GM12878 (cell line): ENCODE data around the gene ABCD3. TPM values are rescaled to one million over a fixed set of nuclear protein-coding genes. Genes with fewer than 3 reads are reported as not detected.

Source experiments
- ATAC-seq: fragments of 200-7000 bp; cut with Tn5 transposase; 3 replicates; pipeline ENCODE4 v1.9.1; 2020; ENCODE audit warnings: mild to moderate bottlenecking, moderate library complexity
- BruUV-seq: library from RNA; stranded (reverse); fragments of 400-500 nt; replicated peaks from 2 replicates; lab custom pipeline; 2021; lab: Mats Ljungman, UMichigan
- CTCF ChIA-PET: fragments of 300-600 bp; sonication (Branson Sonifier 250); formaldehyde crosslinking; extraction: SDS; loops from one replicate; lab custom pipeline; 2021; ENCODE audit warnings: inconsistent platforms; lab: Yijun Ruan, JAX
- POLR2A ChIA-PET: fragments of 350-600 bp; formaldehyde crosslinking; extraction: SDS; loops from one replicate; lab custom pipeline; 2021; ENCODE audit warnings: inconsistent platforms; lab: Charles Lee
- RAD21 ChIA-PET: fragments of 300-600 bp; sonication (Branson Sonifier 250); formaldehyde crosslinking; loops from one replicate; lab custom pipeline; 2023; ENCODE audit warnings: antibody characterized with exemption; ENCODE audit not compliant: unreplicated experiment; lab: Charles Lee
- SMC1A ChIA-PET: fragments of 300-600 bp; sonication (Branson Sonifier 250); formaldehyde crosslinking; loops from one replicate; lab custom pipeline; 2023; ENCODE audit not compliant: unreplicated experiment, uncharacterized antibody; lab: Charles Lee
- DNase-seq: peaks from one replicate; pipeline ENCODE4 v3.0.0-alpha.2; 2011; ENCODE audit warnings: low read depth, low spot score
- FAIRE-seq: peaks from 3 replicates; lab custom pipeline; 2011; peaks lifted over from hg19 to GRCh38; lab: Jason Lieb, UNC
- H2AFZ ChIP-seq: 2 replicates; pipeline ENCODE4 v1.6.0; 2011; ENCODE audit warnings: low read depth, low read length, control low read depth; ENCODE audit not compliant: control insufficient read depth
- H3K27ac ChIP-seq: 2 replicates; pipeline ENCODE4 v1.5.1; 2011; ENCODE audit warnings: control low read depth; ENCODE audit not compliant: control insufficient read depth, insufficient read depth
- H3K27me3 ChIP-seq, 2 experiments: replicated peaks in 1 of 2; 2 replicates each; pipeline versions ENCODE4 v1.6.0 to v1.6.1; 2011; ENCODE audit warnings: low read length in 1 of 2; ENCODE audit not compliant: control insufficient read depth in 2 of 2, insufficient read depth in 2 of 2
- H3K36me3 ChIP-seq, 2 experiments: 2 replicates each; pipeline ENCODE4 v1.5.1; 2011; ENCODE audit warnings: low read length in 1 of 2; ENCODE audit not compliant: control insufficient read depth in 2 of 2, insufficient read depth in 2 of 2
- H3K4me1 ChIP-seq: 2 replicates; pipeline ENCODE4 v1.6.1; 2011; ENCODE audit warnings: mild to moderate bottlenecking, low read length, moderate library complexity, mixed read lengths; ENCODE audit not compliant: control insufficient read depth, insufficient read depth
- H3K4me2 ChIP-seq: 2 replicates; pipeline ENCODE4 v1.6.0; 2011; ENCODE audit warnings: control low read depth; ENCODE audit not compliant: control insufficient read depth, insufficient read depth
- H3K4me3 ChIP-seq: fragments of 200-600 bp; sonication (generic); 2 replicates; pipeline ENCODE4 v1.5.1; 2016
- H3K79me2 ChIP-seq: 2 replicates; pipeline ENCODE4 v1.6.0; 2011; ENCODE audit warnings: low read length; ENCODE audit not compliant: control insufficient read depth, insufficient read depth
- H3K9ac ChIP-seq: 2 replicates; pipeline ENCODE4 v1.8.0; 2011; ENCODE audit warnings: low read length, control low read depth, mixed read lengths; ENCODE audit not compliant: control insufficient read depth, insufficient read depth
- H3K9me3 ChIP-seq: replicated peaks from 3 replicates; pipeline ENCODE4 v1.5.1; 2011; ENCODE audit warnings: mild to moderate bottlenecking, low read length; ENCODE audit not compliant: control insufficient read depth, insufficient read depth
- H4K20me1 ChIP-seq: 2 replicates; pipeline ENCODE4 v1.6.0; 2011; ENCODE audit not compliant: control insufficient read depth, insufficient read depth
- CEBPZ ChIP-seq: fragments of 150-350 bp; IDR thresholded peaks from 2 replicates; pipeline ENCODE4 v1.6.1; 2016; ENCODE audit warnings: low read depth, low read length
- ELK1 ChIP-seq: IDR thresholded peaks from 2 replicates; pipeline ENCODE4 v1.6.1; 2012; ENCODE audit warnings: low read depth, low read length, improper control_type of control experiment
- JUNB ChIP-seq: IDR thresholded peaks from 2 replicates; pipeline ENCODE4 v1.6.1; 2016; ENCODE audit warnings: antibody characterized with exemption, mild to moderate bottlenecking
- MYC ChIP-seq: IDR thresholded peaks from 2 replicates; pipeline ENCODE4 v1.6.1; 2011; ENCODE audit warnings: mild to moderate bottlenecking, low read length, moderate library complexity, inconsistent platforms; ENCODE audit not compliant: insufficient read depth, insufficient replicate concordance, insufficient read length, severe bottlenecking
- POLR2A ChIP-seq: IDR thresholded peaks from 2 replicates; pipeline ENCODE4 v1.6.1; 2011; ENCODE audit warnings: low read depth, mild to moderate bottlenecking, low read length
- SUZ12 ChIP-seq: fragments of 200-600 bp; sonication (generic); IDR thresholded peaks from one replicate; pipeline ENCODE4 v1.6.1; 2018; ENCODE audit warnings: antibody characterized with exemption, mild to moderate bottlenecking; ENCODE audit not compliant: unreplicated experiment
- TCF3 ChIP-seq: IDR thresholded peaks from 2 replicates; pipeline ENCODE4 v1.6.1; 2012; ENCODE audit warnings: low read depth, mild to moderate bottlenecking, low read length, borderline replicate concordance; ENCODE audit not compliant: insufficient read depth
- YBX1 ChIP-seq: fragments of 450-650 bp; IDR thresholded peaks from 2 replicates; pipeline ENCODE4 v1.6.1; 2016; ENCODE audit warnings: antibody characterized with exemption
- ZBTB4 ChIP-seq: fragments of 450-650 bp; formaldehyde crosslinking; IDR thresholded peaks from 2 replicates; pipeline ENCODE4 v1.4.0; 2022; ENCODE audit warnings: mild to moderate bottlenecking, moderate library complexity
- WGBS: methylation state at CpG from one replicate; pipeline ENCODE4 v1.1.6; 2016; ENCODE audit warnings: low lambda C conversion rate; ENCODE audit not compliant: insufficient replicate concordance, insufficient coverage; ENCODE audit errors: missing lambda C conversion rate; 5-methylcytosine and 5-hydroxymethylcytosine counted together
- in situ Hi-C: fragments of 300-500 bp; cut with MboI; formaldehyde crosslinking; loops from 9 replicates; pipeline ENCODE4 v1.14.3; 2018; ENCODE audit warnings: mixed read lengths
- intact Hi-C: fragments of 100-400 bp; cut with micrococcal nuclease; formaldehyde crosslinking; loops from one replicate; pipeline ENCODE4 v1.14.2; 2022; ENCODE audit not compliant: unreplicated experiment
- polyA plus RNA-seq, 11 experiments: library from polyadenylated mRNA; depleted of rRNA in 4 of 11; unstranded in 6 of 11; stranded (reverse) in 5 of 11; fragments of >200 nt; fragmentation: Nextera tagmentation in 4 of 11; fragmentation: Illumina TruSeq in 1 of 11; extraction: Ambion mirVana in 4 of 11; extraction: Trizol in 1 of 11; gene quantifications; 1 replicate in 1 of 11; 2 replicates in 10 of 11; pipeline versions ENCODE4 v1.2.1 to v1.2.3, GENCODE V29; 2011 to 2016; ENCODE audit warnings: inconsistent platforms in 2 of 11, missing spikeins in 2 of 11, low read depth in 1 of 11
- total RNA-seq, 4 experiments: library from RNA; depleted of rRNA in 3 of 4; stranded (reverse); fragments of >200 nt in 3 of 4; fragmentation: Illumina TruSeq in 1 of 4; extraction: Trizol in 1 of 4; gene quantifications; 2 replicates each; pipeline versions ENCODE4 v1.2.1 to v1.2.3, GENCODE V29; 2013 to 2021

Gene ABCD3
- total and polyA plus RNA-seq, 10 of the 15 experiments (the other 5 are each of a cell fraction or from before 2014, with no cell fraction given): 15.1 to 40.2 (median 24.1) TPM

- TF ChIP-seq CEBPZ: no peak
- TF ChIP-seq TCF3: no peak
- no peak for TF ChIP-seq MYC
Observed at GRCh38 chr1:94456736-94457135, 38.5 kb downstream of the ABCD3 start (continued).

GRCh38 chr1:94462606-94463005, 44.4 kb downstream of the ABCD3 start:
- 97% methylated on average over 2 of the region's 2 CpGs for WGBS
- RAD21 ChIA-PET: interaction anchor here (1.5 to 2.3 kb wide), 4 partner anchors 127 to 437 kb away, joined by 3 to 16 read pairs (median 10); no protein-coding TSS in a partner anchor
- no peak for FAIRE-seq
- TF ChIP-seq JUNB (no peak), ZBTB4 (no peak), ELK1 (no peak), YBX1 (no peak), POLR2A (no peak), SUZ12 (no peak)

More at GRCh38 chr1:94462606-94463005, 44.4 kb downstream of the ABCD3 start:
- Histone ChIP-seq H3K4me1 (no peaks in the 10 kb centered on the region), H3K9ac (no peak overlapping the region), H3K27ac (no peak overlapping the region), H3K27me3 (no peaks in the 10 kb centered on the region), H3K79me2 (no peaks in the 10 kb centered on the region), H2AFZ (no peak overlapping the region), H3K4me3 (no peak overlapping the region), H3K4me2 (no peak overlapping the region), H3K9me3 (no peaks in the 10 kb centered on the region), H4K20me1 (no peaks in the 10 kb centered on the region), H3K36me3 (peaks cover 1 to 4% of the 10 kb centered on the region in 2 experiments; a peak in 3 of 4 replicates)
- ATAC-seq: no peak
- DNase-seq: no peak
- SMC1A ChIA-PET: interaction anchor here (0.6 to 3.1 kb wide), 10 partner anchors 12 to 436 kb away, joined by 3 to 29 read pairs (median 6); no protein-coding TSS in a partner anchor
- no TSS peak for BruUV-seq
- in situ Hi-C loops (no loop called here), intact Hi-C loops (loop anchor here (1.0 to 5.0 kb wide), 2 partner anchors 125 to 401 kb away; no protein-coding TSS in a partner anchor)
- CTCF ChIA-PET: interaction anchor here (1.1 to 4.5 kb wide), 16 partner anchors 11 to 437 kb away, joined by 3 to 54 read pairs (median 6); no protein-coding TSS in a partner anchor
- POLR2A ChIA-PET: interaction anchor here (0.6 kb wide), 1 partner anchor 293 kb away, joined by 6 read pairs; no protein-coding TSS in a partner anchor
